Thoracic aorta (tissue), 2 donors: ENCODE data around the gene PPP2R5A. TPM values are rescaled to one million over a fixed set of nuclear protein-coding genes. Genes with fewer than 3 reads are reported as not detected.

Experiments
- total RNA-seq, 2 donors: library from RNA; depleted of rRNA; stranded (reverse); fragments of >200 nt; gene quantifications; one replicate each; pipeline versions ENCODE4 v1.1.0 to v1.2.3, GENCODE V29; 2016

The PPP2R5A gene
- total RNA-seq, 2 donors from 2014 or later: 46.1 to 50.6 TPM

Other genes starting within 250 kb of the PPP2R5A start
- gene INTS7, start 249.9 kb upstream of the PPP2R5A start, total RNA-seq: 10 to 100 TPM in 1 of 2 donors, 1 to 10 TPM in 1; 4.7 to 16.9 TPM
- gene DTL, start 249.7 kb upstream of the PPP2R5A start, total RNA-seq: 1 to 10 TPM in 1 of 2 donors, under 1 TPM in 1; 0.21 to 3.4 TPM
- 1 to 10 TPM; 3.2 to 4.1 TPM for gene PACC1, start 129.5 kb downstream of the PPP2R5A start, total RNA-seq
- 100 to 1,000 TPM; 122 to 152 TPM for gene NENF, start 147.5 kb downstream of the PPP2R5A start, total RNA-seq